HG02943 (cell line): ENCODE results near the gene CCDC183.
"Not testable (repeated sequence)": the region's sequence is repeated elsewhere in the genome, so short reads cannot be mapped to it uniquely, and the experiment has no call there.

Experiments used
- ATAC-seq: cut with Tn5 transposase; IDR thresholded peaks from one replicate; pipeline ENCODE4 v1.9.1; 2021; ENCODE audit warnings: mild to moderate bottlenecking, low read depth, moderate library complexity; ENCODE audit not compliant: unreplicated experiment

Gene CCDC183

DNA sequence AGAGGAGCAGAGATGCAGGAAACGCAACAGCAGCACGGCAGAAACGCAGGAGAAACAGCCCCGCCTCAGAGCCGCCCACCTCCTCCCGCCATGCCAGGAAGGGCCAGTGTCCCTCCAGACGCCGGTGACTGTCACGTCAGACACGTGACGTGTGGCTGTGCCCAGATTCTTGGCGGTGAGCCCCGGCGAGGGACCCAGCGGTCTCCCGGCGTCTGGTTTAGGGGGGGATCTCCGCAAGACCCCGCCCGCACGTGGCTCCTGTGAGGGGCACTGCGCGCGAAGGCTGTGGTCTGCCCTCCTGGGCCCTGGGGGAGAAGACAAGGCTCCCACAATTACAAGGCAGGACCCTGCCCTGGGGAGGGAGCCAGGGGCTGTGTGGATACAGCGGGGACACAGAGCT, 35.7 kb upstream of the CCDC183 start:
- ATAC-seq = no peak

DNA sequence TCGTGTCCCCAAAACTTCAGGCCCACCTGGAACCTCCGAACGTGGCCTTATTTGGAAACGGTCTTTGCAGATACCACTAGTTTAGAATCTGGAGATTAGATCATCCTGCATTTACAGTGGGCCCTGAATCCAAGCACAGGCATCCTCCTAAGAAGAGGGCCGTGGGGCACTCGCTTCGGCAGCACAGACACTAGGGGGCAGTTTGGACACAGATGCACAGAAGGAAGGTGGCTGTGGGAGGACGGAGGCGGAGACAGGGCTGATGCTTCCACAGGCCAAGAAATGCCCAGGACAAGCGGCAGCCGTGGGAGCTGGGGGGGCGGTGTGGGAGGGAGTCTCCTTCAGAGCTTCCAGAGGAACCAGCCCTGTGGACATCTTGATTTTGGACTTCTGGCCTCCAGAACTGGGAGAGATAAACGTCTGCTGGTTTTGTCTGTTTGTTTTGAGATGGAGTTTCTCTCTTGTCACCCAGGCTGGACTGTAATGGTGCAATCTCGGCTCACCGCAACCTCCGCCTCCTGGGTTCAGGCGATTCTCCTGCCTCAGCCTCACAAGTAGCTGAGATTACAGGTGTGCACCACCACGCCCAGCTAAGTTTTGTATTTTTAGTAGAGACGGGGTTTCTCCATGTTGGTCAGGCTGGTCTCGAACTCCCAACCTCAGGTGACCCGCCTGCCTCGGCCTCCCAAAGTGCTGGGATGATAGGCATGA, 35.1 kb upstream of the CCDC183 start:
- ATAC-seq = not testable (repeated sequence)

DNA sequence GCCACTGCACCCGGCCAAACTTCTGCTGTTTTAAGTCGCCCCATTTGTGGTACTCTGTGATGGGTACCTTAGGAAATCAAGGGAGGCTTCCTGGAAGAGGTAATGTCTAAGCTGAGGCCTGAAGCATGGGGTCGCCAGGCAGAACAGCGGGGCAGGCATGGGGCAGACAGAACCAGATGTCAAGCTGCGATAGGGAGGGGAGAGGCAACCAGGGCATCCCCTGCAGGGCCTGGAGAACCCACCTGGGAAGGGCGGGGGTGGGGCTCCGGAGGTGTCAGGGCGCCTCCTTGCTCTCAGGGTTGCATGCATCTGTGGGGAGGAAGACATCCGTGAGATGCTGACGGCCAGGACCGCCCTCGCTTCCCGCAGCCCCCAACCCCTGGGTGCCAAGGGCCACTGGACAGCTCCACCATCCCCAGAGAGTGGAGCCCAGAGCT, 34.6 kb upstream of the CCDC183 start:
- ATAC-seq = no peak

DNA sequence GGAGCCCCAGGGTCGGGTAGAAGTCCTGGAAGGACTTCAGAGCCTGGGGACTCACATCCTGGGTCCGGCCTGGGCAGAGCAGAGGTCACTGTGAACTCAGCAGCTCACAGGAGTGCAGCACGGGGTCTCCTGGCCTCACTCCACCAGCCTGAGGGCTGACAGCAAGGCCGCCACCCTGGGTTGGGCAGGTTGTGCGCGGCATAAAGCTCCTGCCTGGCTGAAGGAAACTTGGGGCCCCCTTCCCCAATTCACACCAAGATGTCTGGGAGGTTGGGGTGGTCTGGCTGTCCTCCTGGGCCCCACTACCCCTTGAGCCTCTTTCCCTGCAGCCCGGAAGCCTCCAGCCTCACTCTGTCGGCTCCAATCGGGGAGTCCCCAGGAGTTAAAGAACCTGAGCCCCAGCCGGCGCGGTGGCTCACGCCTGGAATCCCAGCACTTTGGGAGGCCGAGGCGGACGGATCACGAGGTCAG, 33.9 kb upstream of the CCDC183 start:
- ATAC-seq = no peak

DNA sequence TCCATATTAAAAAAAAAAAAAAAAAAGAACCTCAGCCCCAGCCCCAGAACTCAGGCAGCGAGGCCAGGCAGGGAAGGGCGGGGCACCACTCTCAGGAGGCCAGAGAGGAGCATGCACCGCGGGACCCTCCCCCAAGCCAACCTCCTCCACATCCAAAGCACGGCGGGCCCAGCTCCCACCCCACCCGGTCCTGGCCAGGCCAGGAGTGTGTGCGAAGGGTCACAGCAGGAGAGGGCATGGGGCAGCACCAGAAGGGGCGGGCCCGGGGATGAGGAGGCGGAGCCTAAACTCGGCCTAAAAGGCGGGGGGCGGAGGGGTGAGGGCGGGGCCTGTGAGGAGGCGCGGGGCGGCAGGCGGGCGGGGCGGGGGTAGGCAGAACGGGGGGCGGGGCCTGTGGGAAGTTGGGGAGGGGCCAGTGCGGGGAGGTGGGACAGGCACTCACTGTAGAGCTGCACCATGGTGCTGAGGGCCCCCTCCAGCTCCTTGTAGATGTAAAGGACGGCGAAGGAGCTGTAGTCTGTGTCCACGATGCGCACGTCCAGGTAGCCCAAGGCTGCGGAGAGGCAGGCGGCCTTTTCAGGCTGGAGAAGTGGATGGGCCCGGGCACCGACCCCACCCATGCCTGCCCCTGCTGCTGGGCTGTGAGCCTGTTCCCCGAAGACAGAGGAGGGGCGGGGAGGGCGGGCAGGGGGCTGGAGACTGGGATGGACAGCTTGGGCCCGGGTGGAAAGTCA, 33.1 kb upstream of the CCDC183 start:
- ATAC-seq = no peak

DNA sequence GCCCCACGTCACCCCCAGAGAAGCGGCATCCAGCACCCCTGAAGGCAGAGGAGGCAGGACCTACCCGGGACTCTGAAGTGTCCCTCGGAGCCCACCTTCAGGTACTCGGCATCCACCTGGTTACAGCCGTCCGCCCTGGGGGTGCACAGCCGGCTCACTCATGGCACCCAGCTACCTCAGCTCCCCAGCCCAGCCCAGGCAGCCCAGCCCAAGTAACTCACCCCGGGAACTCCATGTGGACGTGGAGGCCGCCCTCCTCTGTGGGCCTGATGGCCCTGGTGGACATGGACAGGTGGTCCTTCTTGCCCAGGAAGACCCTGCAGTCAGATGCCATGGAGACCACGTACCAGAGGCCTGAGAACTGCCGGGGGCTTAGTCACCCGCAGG, 32.5 kb upstream of the CCDC183 start:
- ATAC-seq = no peak

DNA sequence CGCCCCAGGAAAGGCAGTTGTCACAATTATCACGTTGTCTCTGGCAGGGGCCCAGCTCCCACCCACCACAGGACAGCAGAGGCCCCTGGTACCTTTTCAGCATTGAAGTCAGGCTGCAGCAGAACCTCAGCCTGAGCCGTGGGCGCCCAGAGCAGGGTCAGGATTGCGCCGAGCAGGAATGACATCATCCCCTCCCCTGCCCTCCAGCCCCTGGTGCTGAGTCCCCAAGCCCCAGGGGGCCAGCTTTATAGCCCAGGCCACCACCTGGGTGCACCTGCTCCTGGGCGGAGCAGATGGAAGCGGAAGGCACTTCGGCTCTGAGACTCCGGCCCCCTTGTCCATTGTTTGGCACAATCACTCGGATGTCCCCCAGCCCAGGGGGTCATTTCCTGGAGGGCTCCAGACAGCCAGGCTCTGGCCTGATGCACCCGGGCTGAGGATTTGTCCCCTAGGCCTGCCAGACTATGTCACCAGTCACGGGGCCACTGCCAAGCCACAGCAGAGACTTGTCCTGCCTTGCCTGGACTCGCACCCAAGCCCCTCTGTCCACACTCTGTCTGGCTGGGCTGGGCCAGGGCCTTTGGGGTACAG, 31.7 kb upstream of the CCDC183 start, which contains the start of gene LCN15:
Gene LCN15 (minus strand): TSS at position 218 of the 591 bp plus-strand sequence. CDS start 30 bp downstream, at position 188.
- ATAC-seq = no peak

DNA sequence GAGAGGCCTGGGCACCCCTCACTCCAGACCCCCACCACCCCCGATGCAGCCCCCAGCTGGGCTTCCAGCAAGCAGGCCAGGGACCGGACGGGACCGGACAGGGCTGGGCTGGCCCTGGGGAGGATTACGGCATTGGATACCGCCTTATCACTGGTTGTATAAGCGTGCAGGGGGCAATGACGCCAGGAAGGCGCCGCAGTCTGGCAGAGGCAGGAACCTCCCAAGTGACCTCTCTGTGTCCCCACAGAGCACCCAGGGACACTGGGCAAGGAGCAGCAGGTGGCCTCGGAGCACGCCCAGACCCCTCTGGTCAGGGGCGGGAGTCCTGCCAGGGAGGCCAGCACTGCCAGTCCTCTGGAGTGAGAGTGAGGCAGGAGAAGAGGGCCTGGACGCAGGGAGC, 31.1 kb upstream of the CCDC183 start:
- ATAC-seq = no peak

DNA sequence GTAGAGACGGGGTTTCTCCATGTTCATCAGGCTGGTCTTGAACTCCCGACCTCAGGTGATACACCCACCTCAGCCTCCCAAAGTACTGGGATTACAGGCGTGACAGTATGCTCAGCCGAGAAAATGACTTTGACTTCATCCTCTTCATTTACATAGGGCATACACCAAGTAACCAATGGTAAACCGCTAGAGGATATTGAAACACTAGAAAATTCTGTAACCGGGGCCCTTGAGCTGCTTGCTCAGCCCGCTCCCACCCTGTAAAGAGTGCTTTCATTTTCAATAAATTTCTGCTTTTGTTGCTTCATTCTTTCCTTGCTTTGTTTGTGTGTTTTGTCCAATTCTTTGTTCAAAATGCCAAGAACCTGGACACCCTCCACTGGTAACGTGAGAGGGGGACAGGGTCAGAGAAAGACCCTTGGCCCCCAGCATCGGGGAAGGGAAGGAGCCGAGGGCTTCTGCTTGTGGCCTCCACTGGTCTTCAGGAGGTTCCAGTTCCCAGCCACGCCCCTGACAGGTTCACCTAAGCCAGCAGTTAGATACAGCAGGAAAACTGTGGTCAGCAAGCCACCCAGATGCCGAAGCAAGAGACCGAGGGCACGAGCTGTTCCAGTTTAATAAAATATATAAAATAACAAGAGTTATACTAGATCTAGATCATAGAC, 30.3 kb upstream of the CCDC183 start:
- peak; percentile 40 for ATAC-seq

DNA sequence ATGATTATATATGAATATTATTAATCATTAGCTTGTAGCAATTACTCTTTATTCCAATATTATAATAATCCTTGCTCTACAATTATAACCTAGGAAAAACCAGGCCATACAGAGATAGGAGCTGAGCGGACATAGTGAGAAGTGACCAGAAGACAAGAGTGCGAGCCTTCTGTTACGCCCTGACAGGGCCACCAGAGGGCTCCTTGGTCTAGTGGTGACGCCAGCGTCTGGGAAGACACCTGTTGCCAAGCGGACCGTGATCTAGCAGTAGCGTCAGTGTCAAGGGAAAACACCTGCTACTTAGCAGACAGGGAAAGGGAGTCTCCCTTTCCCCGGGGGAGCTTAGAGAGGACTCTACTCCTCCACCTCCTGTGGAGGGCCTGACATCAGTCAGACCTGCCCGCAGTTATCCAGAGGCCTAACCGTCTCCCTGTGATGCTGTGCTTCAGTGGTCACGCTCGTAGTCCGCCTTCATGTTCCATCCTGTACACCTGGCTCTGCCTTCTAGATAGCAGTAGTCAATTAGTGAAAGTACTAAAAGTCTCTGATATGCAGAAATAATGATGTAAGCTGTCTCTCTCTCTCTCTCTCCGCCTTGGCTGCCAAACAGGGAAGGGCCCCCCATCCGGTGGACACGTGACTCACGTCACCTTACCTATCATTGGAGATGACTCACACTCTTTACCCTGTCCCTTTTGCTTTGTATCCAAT, 29.6 kb upstream of the CCDC183 start:
- ATAC-seq = not testable (repeated sequence)

DNA sequence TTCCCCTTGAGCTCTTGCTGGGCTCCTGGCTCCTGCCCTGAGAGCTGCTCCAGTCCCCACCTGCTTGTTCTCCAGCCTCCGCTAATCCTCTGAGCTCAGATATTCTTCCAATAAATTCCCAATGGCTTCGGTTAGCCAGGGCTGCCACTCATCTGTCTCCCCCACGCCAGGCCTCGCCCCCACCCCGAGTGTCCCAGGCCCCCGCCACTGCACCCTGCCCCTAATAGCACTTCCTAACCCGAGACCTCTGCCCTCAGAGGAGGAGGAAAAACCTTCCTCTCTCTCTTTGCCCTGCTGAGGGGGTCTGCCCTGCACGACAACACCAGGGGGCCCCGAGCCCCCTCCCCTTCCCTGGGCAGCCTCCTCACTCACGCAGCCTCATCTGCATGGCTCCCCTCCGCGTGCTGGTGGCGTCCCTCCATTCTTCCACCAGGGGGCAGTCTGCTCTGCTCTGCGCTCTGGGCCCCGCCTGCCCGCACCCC, 26.4 kb upstream of the CCDC183 start:
- no peak for ATAC-seq

DNA sequence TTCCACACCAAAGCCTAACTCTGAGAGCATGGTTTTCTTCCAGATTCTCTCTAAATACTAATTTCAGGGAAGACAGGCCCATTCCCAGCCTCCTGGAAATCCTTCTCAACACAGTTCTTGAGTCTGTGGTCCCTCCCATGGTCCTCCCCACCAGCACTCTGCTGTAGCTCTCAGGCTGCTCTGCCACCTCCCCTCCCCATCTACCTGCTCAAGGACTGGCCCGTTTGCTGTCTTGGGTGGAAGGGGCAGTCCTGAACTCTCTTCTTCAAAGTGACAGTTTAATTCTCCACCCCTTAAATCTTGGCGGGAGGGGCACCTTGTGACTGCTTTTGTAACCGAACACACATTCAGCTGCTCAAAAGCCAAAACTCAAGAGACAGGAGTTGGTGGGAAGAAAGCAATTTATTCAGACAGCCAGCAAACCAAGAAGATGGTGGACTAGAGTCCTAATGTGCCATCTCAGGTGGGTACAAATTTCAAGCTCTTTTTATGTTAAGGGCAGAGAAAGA, 24.2 kb upstream of the CCDC183 start:
- ATAC-seq = no peak

DNA sequence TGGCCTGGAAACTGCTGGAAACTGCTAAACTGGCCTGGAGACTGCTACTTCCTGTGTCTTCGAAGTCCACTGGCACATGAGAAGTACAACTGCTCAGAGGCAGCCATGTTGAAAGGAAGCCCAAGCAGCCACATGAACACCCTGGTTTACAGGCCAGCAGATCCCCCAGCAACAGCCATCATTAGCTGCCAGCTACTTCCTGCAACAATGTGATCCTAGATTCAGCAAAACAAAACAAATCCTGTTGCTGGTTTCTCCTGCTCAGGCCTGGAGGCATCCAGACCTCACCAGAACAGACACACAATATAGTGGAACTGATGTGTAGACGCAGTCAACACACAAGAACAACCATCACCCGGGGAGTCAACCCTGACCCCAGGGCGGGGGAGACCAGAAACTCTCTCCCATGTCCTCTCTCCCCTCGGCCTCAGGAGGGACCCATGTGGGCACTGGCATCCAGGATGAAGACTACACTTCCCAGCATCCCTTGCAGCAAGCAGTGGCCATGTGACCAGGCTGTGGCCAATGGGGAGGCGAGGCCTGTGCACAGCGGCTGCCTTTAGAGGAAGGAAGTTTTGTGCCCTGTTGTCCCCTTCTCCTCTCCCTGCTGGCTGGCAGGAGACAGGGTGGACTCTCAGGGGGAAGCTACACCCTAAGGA, 22.6 kb upstream of the CCDC183 start:
- ATAC-seq = no peak

DNA sequence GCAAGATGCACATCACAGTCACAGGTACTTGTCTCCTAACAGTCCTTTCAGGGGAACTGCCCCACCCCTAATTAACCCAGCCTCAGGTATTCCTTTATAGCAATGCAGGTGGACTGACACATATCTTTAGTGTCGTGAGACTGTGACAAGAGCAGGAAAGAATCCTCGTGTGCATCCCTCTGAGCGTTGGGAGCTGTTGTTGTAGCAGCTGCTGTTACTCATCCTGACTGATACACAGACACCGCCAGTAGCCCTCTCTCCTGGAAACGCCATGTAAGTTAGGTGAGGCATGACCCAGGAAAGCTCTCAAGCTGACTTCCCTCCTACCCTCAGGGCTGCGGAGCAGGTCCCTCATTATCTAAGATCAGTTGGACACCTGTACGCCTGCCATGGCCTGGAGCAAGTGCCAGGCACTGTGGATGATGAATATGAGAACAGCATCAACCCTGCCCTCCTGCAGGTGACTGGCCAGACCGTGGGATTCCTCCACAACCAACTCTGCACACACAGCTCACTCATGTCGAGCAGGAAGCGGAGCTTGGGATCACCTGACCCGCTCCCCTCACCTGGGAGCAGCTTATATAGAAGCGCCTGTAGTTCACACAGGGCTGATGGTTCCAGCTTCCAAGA, 21.6 kb upstream of the CCDC183 start:
- ATAC-seq = no peak

DNA sequence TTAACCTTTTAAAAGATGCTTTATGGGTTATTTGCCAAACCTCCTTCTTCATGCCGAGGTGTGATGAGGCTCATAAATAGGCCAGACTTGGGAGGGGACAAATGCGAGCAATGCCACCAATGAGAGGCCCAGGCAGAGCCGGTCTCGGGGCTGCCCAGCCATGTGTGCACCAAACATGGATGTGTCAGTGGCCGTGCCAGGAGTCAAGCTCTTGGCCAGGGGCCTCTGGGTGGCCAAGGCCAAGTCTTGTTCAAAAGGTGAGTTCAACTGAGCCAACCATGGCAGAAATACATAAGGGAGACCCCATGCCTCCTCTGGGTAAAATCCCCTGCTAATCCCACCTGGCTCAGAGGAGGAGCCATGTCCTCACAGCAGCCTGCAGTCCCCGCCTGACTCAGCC, 20.9 kb upstream of the CCDC183 start:
- no peak for ATAC-seq

DNA sequence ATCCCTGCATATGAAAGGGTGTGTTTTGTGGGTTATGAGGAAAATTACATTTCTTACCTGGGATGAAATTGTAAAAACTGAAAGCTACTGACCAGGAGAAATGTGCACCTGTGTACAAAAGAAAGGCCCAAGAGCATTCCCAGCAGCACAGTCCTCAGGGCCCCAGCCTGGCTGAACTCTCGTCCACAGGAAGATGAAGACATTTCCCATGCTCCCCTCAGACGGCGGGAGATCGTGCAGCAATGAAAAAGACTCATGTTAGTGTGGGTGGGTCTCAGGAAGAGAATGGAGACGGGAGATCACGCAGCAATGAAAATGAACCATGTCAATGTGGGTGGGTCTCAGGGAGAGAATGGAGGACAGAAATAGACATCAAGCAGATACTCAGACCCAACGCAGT, 19.2 kb upstream of the CCDC183 start:
- no peak for ATAC-seq

DNA sequence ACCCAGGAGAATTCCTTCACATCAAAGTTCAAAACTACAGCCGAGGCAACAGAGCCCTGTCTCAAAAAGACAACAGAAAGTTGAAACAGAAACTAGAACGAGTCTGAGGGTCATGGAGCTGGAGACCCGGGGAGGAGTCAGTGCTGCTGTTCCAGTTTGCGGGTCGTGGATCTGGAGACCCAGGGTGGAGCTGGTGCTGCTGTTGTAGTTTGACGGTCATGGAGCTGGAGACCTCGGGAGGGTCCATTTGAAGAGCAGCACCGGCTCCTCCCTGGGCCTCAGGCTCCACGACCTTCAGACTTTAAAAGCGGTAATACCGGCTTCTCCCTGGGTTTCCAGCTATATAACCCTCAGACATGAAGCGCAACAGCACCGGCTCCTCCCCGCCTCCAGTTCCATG, 18.8 kb upstream of the CCDC183 start:
- no peak for ATAC-seq

DNA sequence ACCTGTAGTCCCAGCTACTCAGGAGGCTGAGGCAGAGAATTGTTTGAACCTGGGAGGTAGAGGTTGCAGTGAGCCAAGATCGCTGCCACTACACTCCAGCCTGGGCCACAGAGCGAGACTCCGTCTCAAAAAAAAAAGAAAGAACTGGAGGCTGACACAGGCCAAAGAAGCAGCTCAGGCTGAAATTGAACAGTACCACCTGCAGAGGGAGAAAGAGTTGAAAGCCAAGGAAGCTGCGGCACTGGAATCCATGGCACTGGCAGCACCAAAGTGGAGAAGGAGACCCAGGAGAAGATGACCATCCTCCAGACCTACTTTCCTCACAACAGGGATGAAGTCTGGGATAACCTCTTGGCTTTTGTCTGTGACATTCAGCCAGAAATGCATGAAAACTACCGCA, 16.3 kb upstream of the CCDC183 start:
- ATAC-seq = no peak

DNA sequence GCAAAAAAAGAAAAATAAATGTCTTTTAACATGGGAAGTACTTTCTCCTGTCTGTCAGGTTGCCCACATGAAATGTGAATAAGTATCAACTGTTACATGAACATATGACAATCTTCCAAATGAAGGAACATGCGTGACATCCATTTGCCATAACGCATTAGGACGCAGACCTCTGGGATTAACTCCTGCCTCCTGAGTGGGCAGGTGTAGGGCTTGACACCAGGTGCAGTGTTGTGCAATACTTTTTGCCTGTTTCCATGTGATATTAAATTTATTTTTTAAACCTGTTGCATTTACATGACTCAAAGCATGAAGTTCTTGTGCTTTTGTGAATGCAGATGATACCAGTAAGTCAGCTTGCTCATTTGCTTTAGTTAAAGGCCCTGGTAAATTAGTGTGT, 13.7 kb upstream of the CCDC183 start:
- ATAC-seq = no peak
